Progenitor cell of endocrine pancreas (in vitro differentiated cells): ENCODE measurements around the gene AK9. TPM values are rescaled to one million over a fixed set of nuclear protein-coding genes. Genes with fewer than 3 reads are reported as not detected.

Experiments used
- DNase-seq: peaks from one replicate; pipeline ENCODE4 v3.0.0; 2021; ENCODE audit warnings: low spot score; ENCODE audit not compliant: unreplicated experiment
- H3K27ac Mint-ChIP-seq: 2 replicates; pipeline ENCODE4 v1.8.0; 2021; ENCODE audit warnings: mild to moderate bottlenecking, moderate library complexity, mixed read lengths
- H3K27me3 Mint-ChIP-seq: 2 replicates; pipeline ENCODE4 v1.8.0; 2021; ENCODE audit warnings: mixed read lengths
- H3K36me3 Mint-ChIP-seq: 2 replicates; pipeline ENCODE4 v1.8.0; 2022; ENCODE audit warnings: mixed read lengths; ENCODE audit not compliant: insufficient read depth
- H3K4me1 Mint-ChIP-seq: 2 replicates; pipeline ENCODE4 v1.8.0; 2021; ENCODE audit warnings: low read depth, mixed read lengths
- H3K4me3 Mint-ChIP-seq: 2 replicates; pipeline ENCODE4 v1.8.0; 2021; ENCODE audit warnings: low read depth, mild to moderate bottlenecking, moderate library complexity, mixed read lengths
- H3K9me3 Mint-ChIP-seq: 2 replicates; pipeline ENCODE4 v1.8.0; 2021; ENCODE audit warnings: low read depth, mixed read lengths
- CTCF ChIP-seq: fragments of 200-600 bp; sonication (generic); IDR thresholded peaks from one replicate; pipeline ENCODE4 v1.5.0; 2021; ENCODE audit warnings: antibody characterized with exemption, mild to moderate bottlenecking; ENCODE audit not compliant: unreplicated experiment
- total RNA-seq: library from RNA; stranded (reverse); gene quantifications from 2 replicates; pipeline ENCODE4 v1.2.1, GENCODE V29; 2021

The AK9 gene
- total RNA-seq, 1 donor from 2014 or later = 12.8 TPM

- H3K4me1 Mint-ChIP-seq = peaks cover 2% of the 10 kb centered on the region
- H3K9me3 Mint-ChIP-seq = no peaks in the 10 kb centered on the region
- no peak overlapping the region for H3K4me3 Mint-ChIP-seq
- H3K36me3 Mint-ChIP-seq = peaks cover 10% of the 10 kb centered on the region
- no peak for TF ChIP-seq CTCF
- no peaks in the 10 kb centered on the region for H3K27me3 Mint-ChIP-seq
- H3K27ac Mint-ChIP-seq = no peak overlapping the region
- DNase-seq = no peak
Observed at GRCh38 chr6:109451376-109451775, 239.6 kb downstream of the AK9 start.

GRCh38 chr6:109450801-109451200 lies 240.2 kb downstream of the AK9 start:
- no peak for TF ChIP-seq CTCF
- no peak for DNase-seq
- no peak overlapping the region for H3K27ac Mint-ChIP-seq
- H3K9me3 Mint-ChIP-seq = no peaks in the 10 kb centered on the region
- no peaks in the 10 kb centered on the region for H3K27me3 Mint-ChIP-seq
- peaks cover 14% of the 10 kb centered on the region for H3K36me3 Mint-ChIP-seq
- no peak overlapping the region for H3K4me3 Mint-ChIP-seq
- no peaks in the 10 kb centered on the region for H3K4me1 Mint-ChIP-seq

GRCh38 chr6:109449795-109450673 lies 241.0 kb downstream of the AK9 start:
- TF ChIP-seq CTCF = no peak
- peaks cover 17% of the 10 kb centered on the region for H3K36me3 Mint-ChIP-seq
- no peaks in the 10 kb centered on the region for H3K4me1 Mint-ChIP-seq
- H3K27ac Mint-ChIP-seq = no peak overlapping the region
- no peak for DNase-seq
- H3K27me3 Mint-ChIP-seq = no peaks in the 10 kb centered on the region
- H3K4me3 Mint-ChIP-seq = no peak overlapping the region
- H3K9me3 Mint-ChIP-seq = no peaks in the 10 kb centered on the region

GRCh38 chr6:109449064-109449794 lies 241.8 kb downstream of the AK9 start:
- Mint-ChIP-seq H3K27ac (no peak overlapping the region), H3K27me3 (no peaks in the 10 kb centered on the region), H3K4me1 (no peaks in the 10 kb centered on the region), H3K36me3 (peaks cover 17% of the 10 kb centered on the region), H3K4me3 (no peak overlapping the region), H3K9me3 (no peaks in the 10 kb centered on the region)
- DNase-seq = no peak
- TF ChIP-seq CTCF = no peak

GRCh38 chr6:109448615-109449014 lies 242.4 kb downstream of the AK9 start:
- DNase-seq = no peak
- H3K36me3 Mint-ChIP-seq = peaks cover 17% of the 10 kb centered on the region

More at GRCh38 chr6:109448615-109449014, 242.4 kb downstream of the AK9 start:
- Mint-ChIP-seq H3K4me1 (no peaks in the 10 kb centered on the region), H3K9me3 (no peaks in the 10 kb centered on the region), H3K4me3 (no peak overlapping the region), H3K27me3 (no peaks in the 10 kb centered on the region), H3K27ac (no peak overlapping the region)
- no peak for TF ChIP-seq CTCF
